Measurements from ENCODE around the gene RAPGEF5. TPM values are rescaled to one million over a fixed set of nuclear protein-coding genes. Genes with fewer than 3 reads are reported as not detected.

RAPGEF5 gene, protein sequence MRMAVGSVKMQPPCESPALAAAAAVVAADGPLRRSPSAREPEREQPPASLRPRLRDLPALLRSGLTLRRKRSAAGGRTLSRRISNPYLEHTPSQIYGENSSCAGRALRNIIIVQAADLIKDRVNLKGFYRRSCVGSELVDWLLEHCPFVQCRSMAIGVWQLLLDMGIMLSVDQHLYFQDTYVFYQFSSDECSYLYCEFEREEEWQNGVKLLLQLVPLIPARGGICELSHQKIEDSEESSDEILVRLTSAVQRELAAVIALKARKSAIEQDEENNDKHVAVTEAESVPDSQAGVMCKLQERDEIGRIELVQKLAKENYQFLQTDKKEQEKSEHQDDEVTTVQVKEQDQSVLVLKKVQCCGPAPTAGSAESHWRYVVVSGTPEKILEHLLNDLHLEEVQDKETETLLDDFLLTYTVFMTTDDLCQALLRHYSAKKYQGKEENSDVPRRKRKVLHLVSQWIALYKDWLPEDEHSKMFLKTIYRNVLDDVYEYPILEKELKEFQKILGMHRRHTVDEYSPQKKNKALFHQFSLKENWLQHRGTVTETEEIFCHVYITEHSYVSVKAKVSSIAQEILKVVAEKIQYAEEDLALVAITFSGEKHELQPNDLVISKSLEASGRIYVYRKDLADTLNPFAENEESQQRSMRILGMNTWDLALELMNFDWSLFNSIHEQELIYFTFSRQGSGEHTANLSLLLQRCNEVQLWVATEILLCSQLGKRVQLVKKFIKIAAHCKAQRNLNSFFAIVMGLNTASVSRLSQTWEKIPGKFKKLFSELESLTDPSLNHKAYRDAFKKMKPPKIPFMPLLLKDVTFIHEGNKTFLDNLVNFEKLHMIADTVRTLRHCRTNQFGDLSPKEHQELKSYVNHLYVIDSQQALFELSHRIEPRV
- total RNA-seq = 10 to 100 TPM; 26.5 to 76.6 (median 39.3) TPM

DNA sequence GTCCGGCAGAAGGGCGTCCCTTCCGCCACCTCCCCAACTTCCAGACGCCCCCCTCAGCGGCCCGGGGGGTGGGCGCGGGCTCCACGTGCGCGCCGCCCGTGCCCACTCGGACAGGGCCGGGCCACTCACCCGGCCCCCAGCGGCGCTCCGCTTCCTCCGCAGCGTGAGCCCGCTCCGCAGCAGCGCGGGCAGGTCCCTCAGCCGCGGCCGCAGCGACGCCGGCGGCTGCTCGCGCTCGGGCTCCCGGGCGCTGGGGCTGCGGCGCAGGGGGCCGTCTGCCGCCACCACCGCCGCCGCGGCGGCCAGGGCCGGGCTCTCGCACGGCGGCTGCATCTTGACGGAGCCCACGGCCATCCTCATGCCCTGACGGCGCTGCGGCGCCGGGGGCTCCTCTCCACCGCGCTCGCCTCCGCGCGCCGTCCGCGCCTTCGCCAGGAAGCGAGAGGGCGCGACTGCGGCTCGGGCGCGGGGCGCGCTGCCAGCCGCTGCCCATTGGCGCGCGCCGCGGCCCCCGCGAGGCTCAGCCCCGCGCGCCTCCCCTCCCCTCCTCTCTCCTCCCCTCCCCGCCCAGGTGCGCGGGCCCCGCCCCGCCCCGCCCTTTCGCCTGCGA, at the start of gene RAPGEF5:
Gene RAPGEF5, minus strand, starts transcription at position 454 of the 610 bp plus-strand sequence. Its CDS starts 94 bp downstream, at position 360.
- TF ChIP-seq POLR2A (IDR thresholded peaks at IDR 0.05) = no peak
- TF ChIP-seq, protein P1, sequence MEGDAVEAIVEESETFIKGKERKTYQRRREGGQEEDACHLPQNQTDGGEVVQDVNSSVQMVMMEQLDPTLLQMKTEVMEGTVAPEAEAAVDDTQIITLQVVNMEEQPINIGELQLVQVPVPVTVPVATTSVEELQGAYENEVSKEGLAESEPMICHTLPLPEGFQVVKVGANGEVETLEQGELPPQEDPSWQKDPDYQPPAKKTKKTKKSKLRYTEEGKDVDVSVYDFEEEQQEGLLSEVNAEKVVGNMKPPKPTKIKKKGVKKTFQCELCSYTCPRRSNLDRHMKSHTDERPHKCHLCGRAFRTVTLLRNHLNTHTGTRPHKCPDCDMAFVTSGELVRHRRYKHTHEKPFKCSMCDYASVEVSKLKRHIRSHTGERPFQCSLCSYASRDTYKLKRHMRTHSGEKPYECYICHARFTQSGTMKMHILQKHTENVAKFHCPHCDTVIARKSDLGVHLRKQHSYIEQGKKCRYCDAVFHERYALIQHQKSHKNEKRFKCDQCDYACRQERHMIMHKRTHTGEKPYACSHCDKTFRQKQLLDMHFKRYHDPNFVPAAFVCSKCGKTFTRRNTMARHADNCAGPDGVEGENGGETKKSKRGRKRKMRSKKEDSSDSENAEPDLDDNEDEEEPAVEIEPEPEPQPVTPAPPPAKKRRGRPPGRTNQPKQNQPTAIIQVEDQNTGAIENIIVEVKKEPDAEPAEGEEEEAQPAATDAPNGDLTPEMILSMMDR (IDR thresholded peaks at IDR 0.05) = no peak
- H3K4me1 ChIP-seq = peaks cover 4 to 12% of the 10 kb centered on the region in 2 donors
- H3K36me3 ChIP-seq = no peaks in the 10 kb centered on the region
- H3K27me3 ChIP-seq = no peaks in the 10 kb centered on the region
- DNase-seq = peak; percentile 27 to 51
- no peaks in the 10 kb centered on the region for H3K9me3 ChIP-seq
- peak within 1 kb of the TSS in 2 of 3 donors; percentile 15 to 21 for H3K4me3 ChIP-seq (replicated peaks in 1 of 3)
- WGBS, 2 donors = no CpG with 5 or more reads among the region's 95 CpGs
- intact Hi-C loops (cut with DNase I) = no loop called here
- no peak within 1 kb of the TSS for H3K27ac ChIP-seq

DNA sequence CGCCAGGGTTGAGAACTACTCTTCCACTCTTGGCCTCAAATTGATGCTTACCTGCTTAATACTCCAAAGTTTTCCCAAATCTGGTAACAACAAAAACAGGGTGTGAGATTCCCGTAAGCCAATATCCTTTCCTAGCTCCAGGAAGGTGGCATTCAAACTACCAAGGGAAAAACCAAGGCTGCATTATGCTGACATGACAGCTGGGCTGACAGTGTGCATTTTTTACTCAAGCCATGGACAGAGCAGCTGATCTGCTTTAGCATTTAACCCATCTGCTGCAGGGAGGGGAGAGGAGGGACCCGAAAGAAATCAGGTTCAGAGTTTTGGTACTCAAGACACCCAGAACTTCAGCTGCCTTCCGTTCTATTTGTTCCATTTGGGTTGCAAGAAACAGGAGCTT, 49.8 kb upstream of the RAPGEF5 start:
- WGBS, 2 donors = 99% methylated on average over 4 of the region's 4 CpGs
- intact Hi-C loops (cut with DNase I) = no loop called here
- Histone ChIP-seq H3K4me3 (replicated peaks in 1 of 3) (no peak overlapping the region), H3K9me3 (no peaks in the 10 kb centered on the region), H3K36me3 (no peaks in the 10 kb centered on the region), H3K27me3 (no peaks in the 10 kb centered on the region), H3K27ac (no peak overlapping the region), H3K4me1 (peaks cover 0 to 9% of the 10 kb centered on the region in 2 donors)
- no peak for DNase-seq
- TF ChIP-seq POLR2A (IDR thresholded peaks at IDR 0.05) = no peak
- TF ChIP-seq, protein P1 (IDR thresholded peaks at IDR 0.05) = no peak

DNA sequence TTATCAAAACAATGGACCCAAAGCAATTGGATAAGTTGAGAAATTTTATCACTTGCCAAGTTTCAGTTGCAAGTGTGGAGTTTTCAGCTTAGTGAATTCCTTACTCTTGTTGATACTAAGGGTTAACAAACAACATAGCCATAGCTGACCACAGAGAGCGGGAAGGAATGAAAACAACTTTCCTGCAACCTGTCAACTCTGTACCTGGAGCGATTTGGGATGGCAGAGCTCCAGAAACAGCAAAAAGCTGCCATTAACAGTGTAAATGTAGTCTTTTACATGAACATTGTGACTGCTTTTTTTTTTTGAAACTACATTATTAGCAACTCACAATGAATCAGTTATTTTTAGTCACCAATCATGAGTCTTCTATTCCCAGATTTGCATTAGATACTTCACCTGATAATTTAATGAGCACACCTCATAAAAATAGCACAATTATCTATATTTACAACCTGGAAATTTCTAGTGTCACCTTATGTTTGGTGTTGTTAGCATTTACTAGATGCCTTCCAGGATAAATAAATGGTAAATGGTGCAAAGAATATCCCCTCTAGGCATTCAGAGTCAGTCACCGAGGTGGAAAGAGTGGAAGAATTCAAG, 47.6 kb upstream of the RAPGEF5 start:
- no peak for TF ChIP-seq POLR2A (IDR thresholded peaks at IDR 0.05)
- TF ChIP-seq, protein P1 (IDR thresholded peaks at IDR 0.05) = no peak
- no peak overlapping the region for H3K27ac ChIP-seq
- peaks cover 0 to 9% of the 10 kb centered on the region in 2 donors for H3K4me1 ChIP-seq
- WGBS, 2 donors = 24 to 40% methylated on average over 3 of the region's 3 CpGs
- no peaks in the 10 kb centered on the region for H3K36me3 ChIP-seq
- no peaks in the 10 kb centered on the region for H3K9me3 ChIP-seq
- H3K4me3 ChIP-seq (replicated peaks in 1 of 3) = no peak overlapping the region
- H3K27me3 ChIP-seq = no peaks in the 10 kb centered on the region
- peak in 1 of 2 donors; percentile 12 for DNase-seq
- intact Hi-C loops (cut with DNase I) = no loop called here

DNA sequence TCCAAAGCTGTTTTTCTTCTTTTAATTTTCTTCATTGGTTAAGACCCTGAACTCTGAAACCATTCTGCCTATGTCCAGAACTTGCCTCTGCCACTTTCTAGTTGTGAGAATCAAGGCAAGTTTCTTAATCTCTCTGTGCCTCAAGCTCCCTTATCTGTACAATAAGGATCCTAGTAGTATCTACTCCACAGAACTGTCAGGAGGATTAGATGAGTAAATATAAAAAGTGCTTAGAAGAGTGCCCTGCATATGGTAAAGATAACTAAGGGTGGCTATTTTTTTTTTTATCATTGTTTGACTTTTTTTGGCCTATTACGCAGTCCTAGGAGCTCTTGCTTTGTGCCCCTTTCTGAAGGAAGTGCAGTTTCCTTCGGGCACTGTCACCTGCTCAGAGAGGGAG, 46.4 kb upstream of the RAPGEF5 start:
- no peak for DNase-seq

More for the DNA sequence above, 46.4 kb upstream of the RAPGEF5 start:
- TF ChIP-seq, protein P1 (IDR thresholded peaks at IDR 0.05) = no peak
- no peak for TF ChIP-seq POLR2A (IDR thresholded peaks at IDR 0.05)
- Histone ChIP-seq H3K9me3 (no peaks in the 10 kb centered on the region), H3K4me3 (replicated peaks in 1 of 3) (no peak overlapping the region), H3K4me1 (peaks cover 0 to 9% of the 10 kb centered on the region in 2 donors), H3K27ac (peak overlapping the region in 1 of 3 donors; percentile 14), H3K36me3 (no peaks in the 10 kb centered on the region), H3K27me3 (no peaks in the 10 kb centered on the region)
- intact Hi-C loops (cut with DNase I) = no loop called here
- 89 to 96% methylated on average over 2 of the region's 2 CpGs for WGBS, 2 donors

Measured in thyroid gland (tissue), 4 donors.